Neural progenitor cell (in vitro differentiated cells): ENCODE data around the gene INTS11. TPM values are rescaled to one million over a fixed set of nuclear protein-coding genes. Genes with fewer than 3 reads are reported as not detected.

ENCODE experiments used
- DNase-seq: peaks from one replicate; pipeline ENCODE4 v3.0.0-alpha.2; 2016; ENCODE audit warnings: low spot score
- H2AFZ ChIP-seq: fragments of 200-600 bp; sonication (generic); replicated peaks from 2 replicates; pipeline ENCODE4 v1.6.1; 2016; ENCODE audit warnings: antibody characterized with exemption
- H3F3A ChIP-seq: fragments of 200-600 bp; sonication (generic); 2 replicates; pipeline ENCODE4 v1.6.1; 2016; ENCODE audit warnings: antibody characterized with exemption, low read depth
- H3K27ac ChIP-seq: fragments of 200-600 bp; sonication (generic); 2 replicates; pipeline ENCODE4 v1.5.1; 2016; ENCODE audit warnings: mild to moderate bottlenecking
- H3K27me3 ChIP-seq: fragments of 200-600 bp; sonication (generic); 2 replicates; pipeline ENCODE4 v1.6.1; 2016; ENCODE audit warnings: mild to moderate bottlenecking, moderate library complexity
- H3K36me3 ChIP-seq: fragments of 200-600 bp; sonication (generic); 2 replicates; pipeline ENCODE4 v1.5.1; 2016
- H3K4me1 ChIP-seq: fragments of 200-600 bp; sonication (generic); 2 replicates; pipeline ENCODE4 v1.6.1; 2016; ENCODE audit warnings: mixed run types
- H3K4me2 ChIP-seq: fragments of 200-600 bp; sonication (generic); 2 replicates; pipeline ENCODE4 v1.6.1; 2016
- H3K4me3 ChIP-seq: fragments of 200-600 bp; sonication (generic); 2 replicates; pipeline ENCODE4 v1.5.1; 2016
- H3K79me2 ChIP-seq: fragments of 200-600 bp; sonication (generic); 2 replicates; pipeline ENCODE4 v1.6.1; 2016; ENCODE audit warnings: low read depth
- H3K9ac ChIP-seq: fragments of 200-600 bp; sonication (generic); 2 replicates; pipeline ENCODE4 v1.6.1; 2016
- H3K9me3 ChIP-seq: fragments of 200-600 bp; sonication (generic); 2 replicates; pipeline ENCODE4 v1.5.1; 2016; ENCODE audit warnings: low read depth
- H4K20me1 ChIP-seq: fragments of 200-600 bp; sonication (generic); 2 replicates; pipeline ENCODE4 v1.6.1; 2016; ENCODE audit warnings: low read depth
- H3K27ac Mint-ChIP-seq: 3 replicates; pipeline ENCODE4 v1.8.0; 2021; ENCODE audit warnings: mixed read lengths
- H3K27me3 Mint-ChIP-seq: 2 replicates; pipeline ENCODE4 v1.8.0; 2022; ENCODE audit warnings: low read depth, mild to moderate bottlenecking, inconsistent platforms, moderate library complexity, mixed read lengths; ENCODE audit not compliant: insufficient read depth
- H3K36me3 Mint-ChIP-seq: 3 replicates; pipeline ENCODE4 v1.8.0; 2021; ENCODE audit warnings: mixed read lengths
- H3K4me1 Mint-ChIP-seq: 3 replicates; pipeline ENCODE4 v1.8.0; 2021; ENCODE audit warnings: mixed read lengths
- H3K4me3 Mint-ChIP-seq: 3 replicates; pipeline ENCODE4 v1.8.0; 2021; ENCODE audit warnings: mild to moderate bottlenecking, moderate library complexity, mixed read lengths
- H3K9me3 Mint-ChIP-seq: 3 replicates; pipeline ENCODE4 v1.8.0; 2020; ENCODE audit warnings: mixed read lengths
- CTCF ChIP-seq: fragments of 200-600 bp; sonication (generic); IDR thresholded peaks from 2 replicates; pipeline ENCODE4 v1.5.1; 2017; ENCODE audit warnings: antibody characterized with exemption, mild to moderate bottlenecking
- EZH2 ChIP-seq: fragments of 200-600 bp; sonication (generic); IDR thresholded peaks from 2 replicates; pipeline ENCODE4 v1.6.1; 2017; ENCODE audit warnings: antibody characterized with exemption, mild to moderate bottlenecking, moderate library complexity
- EZH2phosphoT487 ChIP-seq: fragments of 200-600 bp; sonication (generic); IDR thresholded peaks from 2 replicates; pipeline ENCODE4 v1.6.1; 2017; ENCODE audit warnings: antibody characterized with exemption
- total RNA-seq: library from RNA; depleted of rRNA; stranded (reverse); fragments of >200 nt; gene quantifications from 2 replicates; pipeline ENCODE4 v1.2.3, GENCODE V29; 2015; ENCODE audit warnings: low replicate concordance

INTS11 gene
- total RNA-seq, 1 donor from 2014 or later = 62.4 TPM

- TF ChIP-seq EZH2 (no peak), EZH2phosphoT487 (no peak), CTCF (no peak)
- Mint-ChIP-seq H3K36me3 (no peaks in the 10 kb centered on the region), H3K27me3 (peaks cover 4% of the 10 kb centered on the region), H3K9me3 (no peaks in the 10 kb centered on the region), H3K27ac (no peak overlapping the region), H3K4me1 (peaks cover 18% of the 10 kb centered on the region), H3K4me3 (no peak overlapping the region)
- Histone ChIP-seq H3K4me3 (no peak overlapping the region), H3K4me1 (peaks cover 27% of the 10 kb centered on the region), H3K36me3 (no peaks in the 10 kb centered on the region), H3K9ac (no peak overlapping the region), H3K4me2 (no peak overlapping the region), H3K27me3 (no peaks in the 10 kb centered on the region), H3K9me3 (no peaks in the 10 kb centered on the region), H3K79me2 (peaks cover 5% of the 10 kb centered on the region), H2AFZ (no peak overlapping the region), H3F3A (peaks cover 12% of the 10 kb centered on the region), H3K27ac (no peak overlapping the region), H4K20me1 (peaks cover 57% of the 10 kb centered on the region)
- DNase-seq = no peak
Observed at GRCh38 chr1:1302951-1303509, 21.4 kb downstream of the INTS11 start.

- Histone ChIP-seq H4K20me1 (peaks cover 57% of the 10 kb centered on the region), H3K9ac (no peak overlapping the region), H3F3A (peaks cover 11% of the 10 kb centered on the region), H3K36me3 (no peaks in the 10 kb centered on the region), H3K4me1 (peaks cover 24% of the 10 kb centered on the region), H3K79me2 (peaks cover 5% of the 10 kb centered on the region), H3K4me3 (no peak overlapping the region), H3K9me3 (no peaks in the 10 kb centered on the region), H3K27ac (no peak overlapping the region), H2AFZ (no peak overlapping the region), H3K27me3 (no peaks in the 10 kb centered on the region), H3K4me2 (no peak overlapping the region)
- peaks cover 4% of the 10 kb centered on the region for H3K27me3 Mint-ChIP-seq
- H3K36me3 Mint-ChIP-seq = no peaks in the 10 kb centered on the region
- H3K9me3 Mint-ChIP-seq = no peaks in the 10 kb centered on the region
- H3K4me3 Mint-ChIP-seq = no peak overlapping the region
- no peak overlapping the region for H3K27ac Mint-ChIP-seq
- TF ChIP-seq EZH2phosphoT487 (no peak), CTCF (peak; percentile 59)
- no peak for DNase-seq
- peaks cover 17% of the 10 kb centered on the region for H3K4me1 Mint-ChIP-seq
Observed at GRCh38 chr1:1302006-1302430, 22.4 kb downstream of the INTS11 start.

GRCh38 chr1:1300352-1300739, 24.1 kb downstream of the INTS11 start:
- H3K9me3 ChIP-seq = no peaks in the 10 kb centered on the region
- Mint-ChIP-seq H3K27me3 (peaks cover 2% of the 10 kb centered on the region), H3K4me1 (peaks cover 5% of the 10 kb centered on the region), H3K36me3 (no peaks in the 10 kb centered on the region), H3K27ac (no peak overlapping the region), H3K9me3 (no peaks in the 10 kb centered on the region), H3K4me3 (no peak overlapping the region)
- no peak overlapping the region for H3K4me2 ChIP-seq
- no peaks in the 10 kb centered on the region for H3K79me2 ChIP-seq
- H3K36me3 ChIP-seq = no peaks in the 10 kb centered on the region
- peaks cover 9% of the 10 kb centered on the region for H3F3A ChIP-seq
- peaks cover 10% of the 10 kb centered on the region for H3K4me1 ChIP-seq
- DNase-seq = no peak
- H4K20me1 ChIP-seq = peaks cover 49% of the 10 kb centered on the region
- no peak overlapping the region for H2AFZ ChIP-seq
- H3K27me3 ChIP-seq = no peaks in the 10 kb centered on the region
- TF ChIP-seq EZH2 (no peak), EZH2phosphoT487 (no peak), CTCF (no peak)
- H3K9ac ChIP-seq = no peak overlapping the region
- no peak overlapping the region for H3K27ac ChIP-seq
- H3K4me3 ChIP-seq = no peak overlapping the region
